GM12878 (cell line): Measurements from ENCODE around the gene RBM12.

Source experiments
- CBX3 ChIP-seq: fragments of 200-600 bp; sonication (generic); IDR thresholded peaks from 2 replicates; pipeline ENCODE4 v1.6.1; 2016; ENCODE audit warnings: low read depth, borderline replicate concordance
- CEBPB ChIP-seq, 2 experiments: fragments of 150-350 bp in 1 of 2; IDR thresholded peaks; 2 replicates each; pipeline ENCODE4 v1.6.1; 2012 to 2014; ENCODE audit warnings: low read depth in 2 of 2, low read length in 2 of 2, borderline replicate concordance in 1 of 2, inconsistent platforms in 1 of 2
- CHD2 ChIP-seq: IDR thresholded peaks from 2 replicates; pipeline ENCODE4 v1.6.1; 2011; ENCODE audit warnings: low read depth, low read length, improper control_type of control experiment, borderline replicate concordance
- CTCF ChIP-seq, 3 experiments: IDR thresholded peaks in 2 of 3; conservative IDR thresholded peaks in 1 of 3; 2 replicates each; pipeline ENCODE4 v1.5.1; 2011; ENCODE audit warnings: low read depth in 3 of 3, low read length in 3 of 3, mild to moderate bottlenecking in 3 of 3, control low read depth in 2 of 3, moderate library complexity in 2 of 3, inconsistent platforms in 1 of 3, mixed read lengths in 1 of 3; ENCODE audit not compliant: control insufficient read depth in 2 of 3, insufficient read depth in 1 of 3; ENCODE audit errors: extremely low read depth in 1 of 3
- FOXM1 ChIP-seq: IDR thresholded peaks from 2 replicates; pipeline ENCODE4 v1.6.1; 2012; ENCODE audit warnings: low read depth, mild to moderate bottlenecking, inconsistent platforms, low read length, moderate library complexity
- MYC ChIP-seq: IDR thresholded peaks from 2 replicates; pipeline ENCODE4 v1.6.1; 2011; ENCODE audit warnings: mild to moderate bottlenecking, low read length, moderate library complexity, inconsistent platforms; ENCODE audit not compliant: insufficient read depth, insufficient replicate concordance, insufficient read length, severe bottlenecking
- NFYB ChIP-seq: IDR thresholded peaks from 2 replicates; pipeline ENCODE4 v1.6.1; 2011; ENCODE audit warnings: low read depth, mild to moderate bottlenecking, low read length, improper control_type of control experiment, moderate library complexity; ENCODE audit not compliant: insufficient read depth
- NRF1 ChIP-seq: conservative IDR thresholded peaks from 2 replicates; pipeline ENCODE4 v1.6.1; 2011; ENCODE audit warnings: mild to moderate bottlenecking, low read depth, low read length, improper control_type of control experiment

GRCh38 chr20:35680452-35681183 is 15.9 kb upstream of the RBM12 start:
- TF ChIP-seq CEBPB (IDR thresholded peaks at IDR 0.05; ENCODE audit: borderline replicate concordance in 1 of 2, low read depth in 2 of 2, low read length in 2 of 2) = no peak
- no peak for TF ChIP-seq FOXM1
- no peak for TF ChIP-seq CBX3
- TF ChIP-seq CTCF (IDR thresholded peaks at IDR 0.05 in 2 of 3, conservative IDR thresholded peaks at IDR 0.05 in 1 of 3; ENCODE audit: control insufficient read depth in 2 of 3, extremely low read depth in 1 of 3, insufficient read depth in 1 of 3, low read depth in 3 of 3, low read length in 3 of 3) = no peak
- TF ChIP-seq NFYB = no peak
- TF ChIP-seq CHD2 = no peak
- no peak for TF ChIP-seq NRF1
- no peak for TF ChIP-seq MYC
